OCI-LY3 (cell line): Measurements from ENCODE around the gene NKX3-2.

Experiments
- H2AFZ ChIP-seq: fragments of 200-600, 300-600 bp; shearing (Covaris generic); 2 replicates; pipeline ENCODE4 v1.6.0; 2014; ENCODE audit warnings: antibody characterized with exemption, low read depth, low read length
- H3K27ac ChIP-seq: fragments of 200-600, 300-600 bp; sonication (generic); 2 replicates; pipeline ENCODE4 v1.5.1; 2014; ENCODE audit warnings: mild to moderate bottlenecking, low read length, moderate library complexity, mixed read lengths
- H3K27me3 ChIP-seq: fragments of 200-600, 300-600 bp; sonication (generic); 2 replicates; pipeline ENCODE4 v1.6.1; 2014; ENCODE audit warnings: low read depth, low read length, mixed read lengths
- H3K36me3 ChIP-seq: fragments of 200-600, 300-600 bp; sonication (generic); replicated peaks from 2 replicates; pipeline ENCODE3; 2014; ENCODE audit warnings: low read depth, low read length, mixed read lengths
- H3K4me1 ChIP-seq: fragments of 300-600, 200-600 bp; sonication (generic); 2 replicates; pipeline ENCODE4 v1.6.1; 2014; ENCODE audit warnings: low read length, mixed read lengths
- H3K4me2 ChIP-seq: fragments of 200-600, 300-600 bp; sonication (generic); 2 replicates; pipeline ENCODE4 v1.6.1; 2014; ENCODE audit warnings: low read length, mixed read lengths
- H3K4me3 ChIP-seq: fragments of 300-600, 200-600 bp; sonication (generic); 2 replicates; pipeline ENCODE4 v1.5.1; 2014; ENCODE audit warnings: antibody characterized with exemption, mild to moderate bottlenecking, low read length, moderate library complexity
- H3K79me2 ChIP-seq: fragments of 300-600, 200-600 bp; shearing (Covaris generic); 2 replicates; pipeline ENCODE4 v1.6.1; 2014; ENCODE audit warnings: mild to moderate bottlenecking, low read length, mixed read lengths
- H3K9ac ChIP-seq: fragments of 300-600, 200-600 bp; shearing (Covaris generic); 2 replicates; pipeline ENCODE4 v1.6.0; 2014; ENCODE audit warnings: mild to moderate bottlenecking, low read length, moderate library complexity
- H3K9me3 ChIP-seq: fragments of 200-600, 300-600 bp; shearing (Covaris generic); 2 replicates; pipeline ENCODE4 v1.6.1; 2014; ENCODE audit warnings: low read length, mixed read lengths; ENCODE audit not compliant: insufficient read depth
- H4K20me1 ChIP-seq: fragments of 200-600, 300-600 bp; sonication (generic); 2 replicates; pipeline ENCODE4 v1.6.1; 2016; ENCODE audit warnings: low read length, mixed read lengths; ENCODE audit not compliant: insufficient read depth
- CTCF ChIP-seq: fragments of 200-600, 300-600 bp; sonication (generic); IDR thresholded peaks from 2 replicates; pipeline ENCODE4 v1.5.1; 2014; ENCODE audit warnings: antibody characterized with exemption, low read length, low read depth
- EZH2phosphoT487 ChIP-seq: fragments of 200-600 bp; shearing (Covaris generic); IDR thresholded peaks from 2 replicates; pipeline ENCODE4 v1.6.1; 2018; ENCODE audit warnings: antibody characterized with exemption, mixed run types, low read depth

The NKX3-2 gene

GRCh38 chr4:13558881-13559280, 14.6 kb upstream of the NKX3-2 start:
- Histone ChIP-seq H3K4me1 (no peaks in the 10 kb centered on the region), H2AFZ (no peak overlapping the region), H3K79me2 (no peaks in the 10 kb centered on the region), H3K27ac (no peak overlapping the region), H3K36me3 (no peaks in the 10 kb centered on the region), H3K4me3 (no peak overlapping the region), H4K20me1 (no peaks in the 10 kb centered on the region), H3K9ac (no peak overlapping the region), H3K27me3 (no peaks in the 10 kb centered on the region), H3K9me3 (no peaks in the 10 kb centered on the region), H3K4me2 (no peak overlapping the region)
- TF ChIP-seq CTCF = no peak
- TF ChIP-seq EZH2phosphoT487 = no peak

GRCh38 chr4:13555325-13555724, 11.0 kb upstream of the NKX3-2 start:
- Histone ChIP-seq H3K9me3 (no peaks in the 10 kb centered on the region), H3K4me3 (no peak overlapping the region), H3K79me2 (no peaks in the 10 kb centered on the region), H2AFZ (no peak overlapping the region), H3K36me3 (no peaks in the 10 kb centered on the region), H3K27me3 (no peaks in the 10 kb centered on the region), H3K27ac (no peak overlapping the region), H3K4me1 (no peaks in the 10 kb centered on the region), H3K9ac (no peak overlapping the region), H4K20me1 (no peaks in the 10 kb centered on the region), H3K4me2 (no peak overlapping the region)
- TF ChIP-seq EZH2phosphoT487 (no peak), CTCF (no peak)

- no peaks in the 10 kb centered on the region for H3K79me2 ChIP-seq
- H3K9ac ChIP-seq = no peak overlapping the region
- peaks cover 12% of the 10 kb centered on the region for H3K4me1 ChIP-seq
- no peak overlapping the region for H3K4me3 ChIP-seq
- H3K27me3 ChIP-seq = no peaks in the 10 kb centered on the region
- H4K20me1 ChIP-seq = no peaks in the 10 kb centered on the region
- H3K36me3 ChIP-seq = no peaks in the 10 kb centered on the region
- no peak overlapping the region for H3K27ac ChIP-seq
- H3K9me3 ChIP-seq = no peaks in the 10 kb centered on the region
- H3K4me2 ChIP-seq = no peak overlapping the region
- no peak overlapping the region for H2AFZ ChIP-seq
- TF ChIP-seq CTCF (no peak), EZH2phosphoT487 (no peak)
Observed at GRCh38 chr4:13553081-13553480, 8.8 kb upstream of the NKX3-2 start.

- H3K27ac ChIP-seq = peak overlapping the region; percentile 38
Observed at GRCh38 chr4:13548984-13549546, 4.8 kb upstream of the NKX3-2 start.

More at GRCh38 chr4:13548984-13549546, 4.8 kb upstream of the NKX3-2 start:
- Histone ChIP-seq H3K4me2 (peak overlapping the region; percentile 94), H3K79me2 (no peaks in the 10 kb centered on the region), H3K4me3 (peak overlapping the region; percentile 95), H3K9ac (peak overlapping the region; percentile 82), H3K9me3 (peaks cover 10% of the 10 kb centered on the region), H3K27me3 (no peaks in the 10 kb centered on the region), H4K20me1 (no peaks in the 10 kb centered on the region), H3K36me3 (peaks cover 11% of the 10 kb centered on the region), H3K4me1 (peaks cover 18% of the 10 kb centered on the region), H2AFZ (peak overlapping the region; percentile 90)
- TF ChIP-seq EZH2phosphoT487 (no peak), CTCF (peak; percentile 92)
